HFFc6 (cell line): ENCODE measurements around the gene MEG3. TPM values are rescaled to one million over a fixed set of nuclear protein-coding genes. Genes with fewer than 3 reads are reported as not detected.

Experiments used
- DNase-seq: peaks from one replicate; pipeline ENCODE4 v3.0.0-alpha.2; 2018
- H3K27ac Mint-ChIP-seq: 2 replicates; pipeline ENCODE4 v1.8.0; 2020; ENCODE audit warnings: mild to moderate bottlenecking, mixed read lengths
- H3K27me3 Mint-ChIP-seq: 2 replicates; pipeline ENCODE4 v1.8.0; 2021; ENCODE audit warnings: mild to moderate bottlenecking, moderate library complexity, mixed read lengths; ENCODE audit not compliant: insufficient read depth
- H3K36me3 Mint-ChIP-seq: 2 replicates; pipeline ENCODE4 v1.8.0; 2021; ENCODE audit warnings: low read depth, mixed read lengths
- H3K4me1 Mint-ChIP-seq: 2 replicates; pipeline ENCODE4 v1.8.0; 2020; ENCODE audit warnings: low read depth, mixed read lengths
- H3K4me3 Mint-ChIP-seq: 2 replicates; pipeline ENCODE4 v1.8.0; 2020; ENCODE audit warnings: mild to moderate bottlenecking, moderate library complexity, mixed read lengths
- H3K9me3 Mint-ChIP-seq: 2 replicates; pipeline ENCODE4 v1.8.0; 2020; ENCODE audit warnings: mild to moderate bottlenecking, mixed read lengths
- total RNA-seq, 6 experiments: library from RNA; stranded (reverse); fragmentation: NEBNext Ultra II Directional; extraction: Animal tissue kit (Norgen Biotek cat#: 25700); gene quantifications; 2 replicates in 1 of 6; 3 replicates in 5 of 6; pipeline ENCODE4 v1.2.3, GENCODE V29; 2021
- TF ChIP-seq, protein P1 (sequence below): fragments of 200-600 bp; sonication (generic); IDR thresholded peaks from 2 replicates; pipeline ENCODE4 v1.5.0; 2021; ENCODE audit warnings: antibody characterized with exemption, mild to moderate bottlenecking

Gene MEG3
- total RNA-seq, 6 experiments from 2014 or later, result 151 to 262 (median 250) TPM

- H3K27ac Mint-ChIP-seq, result no peak overlapping the region
- no peak for DNase-seq
- no peak overlapping the region for H3K4me3 Mint-ChIP-seq
- no peaks in the 10 kb centered on the region for H3K9me3 Mint-ChIP-seq
- H3K36me3 Mint-ChIP-seq, result no peaks in the 10 kb centered on the region
- H3K27me3 Mint-ChIP-seq, result peaks cover 56% of the 10 kb centered on the region
- H3K4me1 Mint-ChIP-seq, result no peaks in the 10 kb centered on the region; the same call in 1 of the 2 replicates
- TF ChIP-seq, protein P1, sequence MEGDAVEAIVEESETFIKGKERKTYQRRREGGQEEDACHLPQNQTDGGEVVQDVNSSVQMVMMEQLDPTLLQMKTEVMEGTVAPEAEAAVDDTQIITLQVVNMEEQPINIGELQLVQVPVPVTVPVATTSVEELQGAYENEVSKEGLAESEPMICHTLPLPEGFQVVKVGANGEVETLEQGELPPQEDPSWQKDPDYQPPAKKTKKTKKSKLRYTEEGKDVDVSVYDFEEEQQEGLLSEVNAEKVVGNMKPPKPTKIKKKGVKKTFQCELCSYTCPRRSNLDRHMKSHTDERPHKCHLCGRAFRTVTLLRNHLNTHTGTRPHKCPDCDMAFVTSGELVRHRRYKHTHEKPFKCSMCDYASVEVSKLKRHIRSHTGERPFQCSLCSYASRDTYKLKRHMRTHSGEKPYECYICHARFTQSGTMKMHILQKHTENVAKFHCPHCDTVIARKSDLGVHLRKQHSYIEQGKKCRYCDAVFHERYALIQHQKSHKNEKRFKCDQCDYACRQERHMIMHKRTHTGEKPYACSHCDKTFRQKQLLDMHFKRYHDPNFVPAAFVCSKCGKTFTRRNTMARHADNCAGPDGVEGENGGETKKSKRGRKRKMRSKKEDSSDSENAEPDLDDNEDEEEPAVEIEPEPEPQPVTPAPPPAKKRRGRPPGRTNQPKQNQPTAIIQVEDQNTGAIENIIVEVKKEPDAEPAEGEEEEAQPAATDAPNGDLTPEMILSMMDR, result no peak
Measured at GRCh38 chr14:100778951-100779690, 46.8 kb upstream of the MEG3 start.

- no peaks in the 10 kb centered on the region; the same call in 1 of the 2 replicates for H3K4me1 Mint-ChIP-seq
- no peaks in the 10 kb centered on the region for H3K36me3 Mint-ChIP-seq
- peaks cover 53% of the 10 kb centered on the region for H3K27me3 Mint-ChIP-seq
- TF ChIP-seq, protein P1, result no peak
- no peak for DNase-seq
- no peaks in the 10 kb centered on the region for H3K9me3 Mint-ChIP-seq
- H3K4me3 Mint-ChIP-seq, result no peak overlapping the region
- no peak overlapping the region for H3K27ac Mint-ChIP-seq
Measured at GRCh38 chr14:100779691-100780080, 46.2 kb upstream of the MEG3 start.

DNA sequence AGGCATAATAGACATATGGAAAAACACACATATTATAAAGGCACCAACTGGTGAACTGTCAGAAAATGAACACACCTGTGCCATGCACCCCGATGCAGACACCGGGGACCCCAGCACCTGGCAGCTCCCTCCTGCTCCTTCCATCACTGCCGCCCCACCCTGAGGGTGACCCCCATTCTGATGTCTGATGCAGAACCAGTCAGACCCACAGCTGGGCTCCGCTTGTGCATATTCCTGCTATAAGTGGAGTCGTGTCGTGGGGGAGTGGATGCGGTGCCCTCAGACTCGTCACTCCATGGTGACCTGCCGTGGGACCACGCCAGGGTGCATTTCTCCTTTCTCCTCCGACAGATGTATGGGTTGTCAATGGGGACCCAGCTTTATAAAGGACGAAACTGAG is 45.7 kb upstream of the MEG3 start:
- peaks cover 54% of the 10 kb centered on the region for H3K27me3 Mint-ChIP-seq
- no peaks in the 10 kb centered on the region for H3K36me3 Mint-ChIP-seq
- DNase-seq, result no peak
- TF ChIP-seq, protein P1, result no peak
- H3K4me1 Mint-ChIP-seq, result no peaks in the 10 kb centered on the region; the same call in 1 of the 2 replicates
- no peaks in the 10 kb centered on the region for H3K9me3 Mint-ChIP-seq
- no peak overlapping the region for H3K4me3 Mint-ChIP-seq
- no peak overlapping the region for H3K27ac Mint-ChIP-seq

DNA sequence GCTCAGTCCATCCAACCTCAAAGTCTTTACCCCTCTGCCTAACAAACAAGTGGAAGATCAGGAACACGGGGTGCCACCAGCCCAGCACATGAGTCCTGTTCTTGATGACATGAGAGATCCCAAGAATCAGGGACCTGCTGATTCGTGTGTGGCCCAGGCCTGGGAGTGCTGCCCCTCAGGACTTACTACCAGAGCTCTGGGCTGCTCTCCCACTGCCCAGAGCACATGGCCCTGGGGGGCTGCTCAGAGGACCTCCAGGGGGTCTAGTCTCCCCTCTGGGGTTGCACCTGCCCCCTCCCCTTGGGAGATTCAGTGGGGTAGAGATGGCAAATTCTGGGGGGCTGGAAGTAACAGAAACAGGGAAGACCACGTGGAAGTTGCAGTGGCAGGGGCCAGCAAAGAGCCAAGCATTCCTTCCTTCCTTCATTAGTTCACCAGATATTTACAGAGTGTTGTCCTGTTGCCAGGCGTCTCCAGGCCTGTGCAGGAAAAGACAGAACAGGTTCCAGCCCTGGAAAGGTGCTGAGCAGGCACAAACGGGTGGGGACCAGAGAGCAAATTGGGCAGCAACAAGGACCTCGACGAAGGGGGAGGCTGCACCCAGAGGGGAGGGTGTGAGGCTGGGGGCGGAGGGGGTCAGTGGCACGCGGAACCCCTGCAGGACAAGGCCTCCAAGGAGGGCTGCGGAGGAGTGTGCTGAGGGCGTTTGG is 45.1 kb upstream of the MEG3 start:
- Mint-ChIP-seq H3K36me3 (no peaks in the 10 kb centered on the region), H3K27me3 (peaks cover 56% of the 10 kb centered on the region), H3K4me1 (no peaks in the 10 kb centered on the region; the same call in 1 of the 2 replicates), H3K4me3 (no peak overlapping the region), H3K9me3 (no peaks in the 10 kb centered on the region), H3K27ac (no peak overlapping the region)
- TF ChIP-seq, protein P1, result no peak
- no peak for DNase-seq

DNA sequence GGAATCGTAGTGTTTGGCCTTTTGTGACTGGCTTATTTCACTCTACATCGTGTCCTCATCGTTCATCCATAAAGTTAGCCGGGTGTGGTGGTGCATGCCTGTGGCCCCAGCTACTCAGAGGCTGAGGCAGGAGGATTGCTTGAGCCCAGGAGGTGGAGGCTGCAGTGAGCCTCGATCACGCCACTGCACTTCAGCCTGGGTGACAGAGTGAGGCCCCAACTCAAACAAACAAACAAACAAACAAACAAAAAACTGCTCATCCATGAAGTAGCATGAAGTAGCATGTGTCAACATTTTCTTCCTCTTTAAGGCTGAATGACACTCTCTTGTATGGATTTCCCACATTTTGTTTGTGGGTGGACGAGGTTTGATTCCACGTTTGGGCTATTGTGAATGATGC is 44.0 kb upstream of the MEG3 start:
- Mint-ChIP-seq H3K9me3 (no peaks in the 10 kb centered on the region), H3K27ac (no peak overlapping the region), H3K27me3 (peaks cover 56% of the 10 kb centered on the region), H3K4me1 (no peaks in the 10 kb centered on the region), H3K36me3 (no peaks in the 10 kb centered on the region), H3K4me3 (no peak overlapping the region)
- no peak for DNase-seq
- TF ChIP-seq, protein P1, result no peak
